Activated naive CD4-positive, alpha-beta T cell treated with anti-CD3 and anti-CD28 coated beads, Interleukin-2, amount 50 U/mL, for 16 hours (primary cell): ENCODE measurements around the gene EIF5AL1.
"Not testable (repeated sequence)": the region's sequence is repeated elsewhere in the genome, so short reads cannot be mapped to it uniquely, and the experiment has no call there.

ENCODE experiments used
- DNase-seq: peaks from one replicate; pipeline ENCODE4 v3.0.0-alpha.2; 2020

The EIF5AL1 gene

DNA sequence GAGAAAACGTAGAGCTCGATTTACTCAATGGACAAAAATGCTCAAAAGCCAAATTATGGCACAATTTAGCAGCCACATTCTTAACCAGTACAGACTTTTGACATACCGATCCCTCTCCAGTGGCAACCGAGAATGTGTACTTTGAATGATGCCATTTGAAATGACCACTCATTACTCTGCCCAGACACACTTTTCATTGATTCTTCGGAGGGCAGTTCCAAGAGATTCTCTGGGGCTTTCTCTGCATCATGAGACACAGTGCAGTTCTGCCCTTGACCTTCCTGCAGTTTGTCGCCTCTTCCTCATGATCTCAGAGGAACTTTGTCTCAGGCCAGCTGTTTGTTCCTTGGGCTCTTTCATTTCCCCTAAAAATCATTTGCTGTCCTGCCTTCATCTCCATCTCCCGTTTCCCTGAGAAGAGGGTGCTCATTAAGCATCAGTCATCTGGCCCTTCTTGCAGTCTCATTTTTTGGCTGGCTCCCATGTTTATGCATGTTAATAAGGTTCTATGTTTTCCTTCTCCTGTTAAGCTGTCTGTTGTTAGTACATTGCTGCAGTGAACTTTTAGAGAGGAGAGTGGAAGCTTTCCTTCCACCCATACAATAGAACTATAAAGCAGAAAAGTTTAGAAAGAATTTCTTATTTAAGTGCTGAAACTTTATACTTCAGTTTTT, 4.3 kb downstream of the EIF5AL1 start:
- not testable (repeated sequence) for DNase-seq

- DNase-seq = not testable (repeated sequence)
Observed at GRCh38 chr10:79517567-79517966, 5.2 kb downstream of the EIF5AL1 start.

GRCh38 chr10:79521751-79522150, 9.4 kb downstream of the EIF5AL1 start:
- DNase-seq = not testable (repeated sequence)

- not testable (repeated sequence) for DNase-seq
Observed at GRCh38 chr10:79522464-79522863, 10.1 kb downstream of the EIF5AL1 start.

DNA sequence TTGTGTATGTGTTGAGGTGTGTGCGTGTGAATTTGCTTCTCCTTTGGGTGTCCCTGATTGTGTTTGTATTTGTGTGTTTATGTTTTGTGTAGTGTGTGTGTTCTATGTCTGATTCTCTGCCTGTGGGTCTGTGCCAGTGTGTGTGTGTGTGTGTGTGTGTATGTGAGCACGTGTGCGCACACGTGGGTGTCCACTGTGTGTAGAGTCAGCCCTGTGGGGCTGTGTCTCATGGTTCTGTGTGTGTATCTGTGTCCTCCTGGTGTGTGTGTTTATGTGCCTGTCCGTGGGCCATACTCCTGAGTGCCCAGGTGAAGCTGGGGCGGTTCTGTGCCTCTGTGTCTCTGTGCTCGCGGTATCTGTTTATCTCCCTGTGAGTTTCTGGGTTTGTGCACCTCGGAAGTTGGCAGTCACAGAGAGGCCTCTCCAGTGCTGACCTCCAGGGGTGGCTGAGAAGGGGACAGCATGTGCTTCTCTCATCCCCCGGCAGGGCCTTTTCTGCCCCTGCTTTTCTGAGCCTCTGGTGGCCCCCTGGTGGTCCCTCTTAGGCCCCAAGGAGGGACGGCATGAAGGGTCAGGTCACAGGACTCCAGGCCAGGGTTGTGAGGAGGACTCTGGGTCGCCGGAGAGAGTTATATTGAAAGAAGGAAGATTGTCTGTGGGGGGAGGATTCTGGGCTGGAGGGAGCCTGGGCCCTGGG, 11.0 kb downstream of the EIF5AL1 start:
- DNase-seq = not testable (repeated sequence)

DNA sequence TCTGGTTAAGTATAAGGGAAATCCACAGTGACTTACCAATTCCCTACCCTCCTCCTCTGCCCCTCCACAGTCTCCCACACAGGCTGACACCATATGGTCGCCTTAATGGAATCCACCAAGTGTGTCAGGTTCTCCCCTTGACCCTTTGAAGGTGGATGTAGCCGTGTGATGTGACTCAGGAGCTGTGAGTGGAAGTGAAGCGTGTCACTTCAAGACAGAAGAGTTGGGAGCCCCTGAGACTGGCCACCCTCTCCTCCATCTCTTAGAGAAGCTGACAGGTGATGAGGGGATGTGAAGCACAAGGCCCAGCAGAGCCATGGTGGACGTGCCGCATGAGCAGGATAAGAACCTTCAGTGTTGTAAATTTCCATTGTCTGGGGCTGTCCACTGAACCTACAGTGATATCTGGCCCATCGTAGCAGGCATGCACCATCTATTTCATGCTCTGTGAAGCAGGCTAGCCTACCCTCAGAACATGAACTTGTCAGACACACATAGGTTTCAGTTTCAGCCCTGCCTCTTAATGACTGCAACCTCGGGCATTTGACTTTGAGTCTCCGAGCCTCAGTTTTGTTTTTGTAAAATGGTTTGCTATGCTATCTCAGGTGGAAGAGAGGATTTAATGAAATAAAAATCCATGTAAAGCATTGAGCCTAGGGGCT, 12.8 kb downstream of the EIF5AL1 start:
- not testable (repeated sequence) for DNase-seq

DNA sequence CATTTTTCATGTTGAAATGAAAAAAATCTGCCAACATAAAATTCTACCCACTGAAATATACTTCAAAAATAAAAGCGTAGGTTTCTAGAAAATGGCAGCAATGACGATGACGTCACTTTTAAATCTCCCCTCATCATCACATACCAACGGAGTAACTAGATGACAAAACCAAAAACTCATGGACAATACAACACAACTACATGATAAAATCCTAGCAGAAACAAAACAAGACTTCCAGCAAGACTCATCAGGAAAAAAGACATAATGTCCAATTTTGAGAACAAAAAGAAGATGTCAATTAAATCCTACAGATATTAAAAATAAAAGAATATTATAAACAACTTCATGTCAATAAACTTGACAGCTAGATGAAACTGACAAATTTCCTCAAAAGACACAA, 15.9 kb downstream of the EIF5AL1 start:
- DNase-seq = not testable (repeated sequence)

DNA sequence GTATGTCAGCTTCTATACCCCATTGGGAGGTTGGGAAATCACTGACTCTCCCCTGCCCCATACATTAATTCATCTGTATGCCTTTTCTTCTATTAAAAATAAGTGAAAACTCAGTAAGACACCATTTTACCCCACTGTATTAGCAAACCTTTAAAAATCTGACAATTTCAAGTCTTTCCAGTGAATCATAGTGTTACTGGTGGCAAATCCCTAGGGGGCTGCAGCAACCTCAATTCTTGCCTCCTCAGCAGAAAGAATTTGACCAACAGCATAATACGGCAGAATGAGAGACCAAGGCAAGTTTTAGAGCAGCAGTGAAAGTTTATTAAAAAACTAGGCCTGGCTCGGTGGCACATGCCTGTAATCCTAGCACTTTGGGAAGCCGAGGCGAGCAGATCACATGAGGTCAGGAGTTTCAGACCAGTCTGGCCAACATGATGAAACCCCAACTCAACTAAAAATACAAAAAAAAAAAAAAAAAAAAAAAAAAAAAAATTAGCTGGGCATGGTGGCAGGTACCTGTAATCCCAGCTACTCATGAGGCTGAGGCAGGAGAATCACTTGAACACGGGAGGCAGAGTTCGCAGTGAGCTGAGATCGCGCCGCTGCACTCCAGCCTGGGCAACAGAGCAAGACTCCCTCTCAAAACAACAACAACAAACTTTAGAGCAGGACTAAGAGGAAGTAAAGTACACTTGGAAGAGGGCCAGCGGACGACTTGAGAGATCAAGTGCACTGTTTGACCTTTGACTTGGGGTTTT, 21.0 kb downstream of the EIF5AL1 start:
- not testable (repeated sequence) for DNase-seq

DNA sequence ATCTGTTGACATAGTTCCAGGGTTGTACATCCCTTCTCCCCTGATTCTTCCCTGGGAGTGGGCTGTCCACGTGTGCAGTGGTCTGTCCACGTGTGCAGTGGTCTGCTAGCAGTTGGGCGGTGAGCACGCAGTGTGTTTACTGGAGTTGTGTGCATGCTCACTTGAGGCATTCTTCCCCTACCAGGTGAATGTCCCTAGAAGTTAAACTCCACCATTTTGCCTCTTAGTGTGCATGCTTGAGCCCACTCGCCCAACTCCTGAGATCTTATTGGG, 21.5 kb downstream of the EIF5AL1 start:
- DNase-seq = not testable (repeated sequence)

GRCh38 chr10:79538311-79538710, 26.0 kb downstream of the EIF5AL1 start:
- DNase-seq = not testable (repeated sequence)

DNA sequence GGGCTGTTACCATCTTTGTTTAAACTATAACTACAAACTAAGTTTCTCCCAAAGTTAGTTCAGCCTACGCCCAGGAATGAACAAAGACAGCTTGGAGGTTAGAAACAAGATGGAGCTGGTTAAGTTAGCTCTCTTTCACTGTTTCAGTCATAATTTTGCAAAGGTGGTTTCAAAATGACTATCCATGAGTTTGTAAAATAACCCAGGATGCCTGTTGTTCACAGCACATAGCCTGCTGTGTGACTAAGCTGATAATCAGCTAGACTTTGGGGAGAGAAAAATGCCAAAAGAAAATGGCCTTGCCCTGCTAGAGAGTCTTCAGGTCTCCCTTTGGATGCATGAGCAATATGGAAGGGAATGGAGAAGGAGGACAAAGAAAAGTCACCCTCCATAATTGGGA, 28.6 kb downstream of the EIF5AL1 start:
- not testable (repeated sequence) for DNase-seq

GRCh38 chr10:79542626-79543025, 30.3 kb downstream of the EIF5AL1 start:
- no peak for DNase-seq

- DNase-seq = not testable (repeated sequence)
Observed at GRCh38 chr10:79544408-79544807, 32.1 kb downstream of the EIF5AL1 start.

DNA sequence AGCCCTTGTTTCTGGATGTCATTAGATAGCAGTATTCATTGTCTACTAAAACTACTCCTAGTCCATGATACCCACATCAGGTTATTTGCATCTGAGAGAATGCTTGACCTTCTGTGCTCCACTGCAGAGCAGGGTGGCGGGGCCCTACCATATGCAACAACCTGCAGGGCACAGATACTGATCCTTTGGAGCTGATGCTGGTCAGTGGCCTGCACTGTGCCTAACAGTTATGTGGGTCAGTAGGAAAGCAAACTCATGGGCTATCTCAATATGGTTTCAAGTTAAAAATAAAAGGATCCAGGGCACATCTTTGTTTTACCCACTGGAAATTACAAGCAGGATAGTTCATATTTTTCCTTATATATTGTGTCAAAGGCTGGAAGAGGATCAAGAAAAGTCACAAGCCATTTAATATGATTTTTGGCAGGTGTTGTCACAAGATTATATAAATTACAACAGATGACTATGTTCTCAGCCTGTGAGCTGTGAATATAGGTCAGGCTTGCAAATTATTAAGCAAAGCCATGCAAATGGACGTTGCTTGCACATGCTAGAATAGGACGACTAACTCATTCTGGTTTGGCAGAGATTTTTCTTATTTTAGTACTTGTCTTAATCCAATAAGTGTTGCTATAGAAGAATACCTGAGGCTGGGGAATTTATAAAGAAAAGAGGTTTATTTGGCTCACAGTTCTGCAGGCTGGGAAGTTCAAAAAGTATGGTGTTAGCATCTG, 32.8 kb downstream of the EIF5AL1 start:
- DNase-seq = not testable (repeated sequence)

- not testable (repeated sequence) for DNase-seq
Observed at GRCh38 chr10:79547128-79547527, 34.8 kb downstream of the EIF5AL1 start.

DNA sequence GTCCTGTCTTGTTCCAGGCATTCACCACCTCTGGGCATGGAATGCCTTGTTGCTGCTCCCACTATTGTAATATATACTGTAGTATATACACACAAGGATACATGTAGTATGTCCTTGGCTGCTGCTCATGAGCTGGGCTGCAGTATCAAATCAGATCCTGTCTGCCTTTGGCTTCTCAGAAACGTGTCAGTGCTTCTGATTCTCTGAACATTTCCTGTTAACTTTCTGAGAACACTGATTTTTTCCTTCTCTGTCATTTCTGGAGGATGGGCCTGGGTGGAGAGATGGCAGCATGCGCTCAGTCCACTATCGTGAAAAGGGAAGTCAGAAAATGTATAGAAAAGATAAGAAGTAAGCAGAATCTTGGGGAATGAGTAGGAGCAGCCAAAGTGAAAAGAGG, 35.6 kb downstream of the EIF5AL1 start:
- DNase-seq = no peak

DNA sequence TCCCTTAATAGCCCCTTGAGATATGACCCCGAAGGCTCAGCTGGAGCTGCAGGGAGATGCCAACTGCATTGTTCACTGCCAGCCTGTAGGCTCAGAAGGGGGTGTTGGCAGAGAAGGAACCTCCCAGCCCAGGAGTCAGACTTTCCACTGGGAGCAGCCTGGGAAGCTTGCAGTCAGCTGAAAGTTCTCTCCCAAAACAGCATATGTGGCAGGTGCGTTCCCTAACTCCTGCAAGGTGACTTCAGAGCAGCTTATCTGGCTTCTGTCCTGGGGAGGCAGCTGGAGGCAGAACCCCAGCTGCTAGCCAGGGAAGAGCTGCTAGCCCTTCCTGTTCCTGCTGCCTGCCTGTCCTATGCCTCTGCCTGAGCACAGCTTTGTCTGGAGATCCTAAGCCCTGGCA, 39.8 kb downstream of the EIF5AL1 start:
- DNase-seq = no peak

GRCh38 chr10:79555354-79556309, 43.3 kb downstream of the EIF5AL1 start:
- DNase-seq = no peak

- DNase-seq = not testable (repeated sequence)
Observed at GRCh38 chr10:79556961-79557360, 44.6 kb downstream of the EIF5AL1 start.

DNA sequence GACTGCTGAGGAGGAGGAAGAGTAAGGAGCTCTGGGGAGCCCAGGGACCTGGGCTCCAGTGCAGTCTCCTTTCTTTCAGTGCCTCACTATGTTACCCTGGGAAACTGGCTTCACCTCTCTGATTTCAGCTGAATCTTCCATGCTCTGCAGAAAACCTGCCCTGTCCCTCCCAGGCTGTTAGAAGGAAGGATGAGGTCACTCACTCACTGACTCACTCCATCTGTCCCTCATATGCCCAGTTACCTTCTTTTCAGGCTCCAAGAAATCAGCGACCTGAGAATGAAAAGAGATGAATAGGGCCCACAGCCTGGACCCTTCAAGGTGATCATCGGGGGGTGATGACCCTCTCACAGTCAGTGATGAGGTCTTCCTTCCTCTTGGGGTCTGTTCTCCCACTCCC, 47.4 kb downstream of the EIF5AL1 start:
- no peak for DNase-seq

- DNase-seq = no peak
Observed at GRCh38 chr10:79560160-79560709, 47.9 kb downstream of the EIF5AL1 start, which contains the start of gene SFTPA2. Gene SFTPA2, minus strand, starts transcription at chr10:79560407. Its CDS starts 924 bp downstream, at chr10:79559483.
